Progenitor cell of endocrine pancreas (in vitro differentiated cells): ENCODE data around the gene CACHD1. TPM values are rescaled to one million over a fixed set of nuclear protein-coding genes. Genes with fewer than 3 reads are reported as not detected.

ENCODE experiments used
- DNase-seq: peaks from one replicate; pipeline ENCODE4 v3.0.0; 2021; ENCODE audit warnings: low spot score; ENCODE audit not compliant: unreplicated experiment
- H3K27ac Mint-ChIP-seq: 2 replicates; pipeline ENCODE4 v1.8.0; 2021; ENCODE audit warnings: mild to moderate bottlenecking, moderate library complexity, mixed read lengths
- H3K27me3 Mint-ChIP-seq: 2 replicates; pipeline ENCODE4 v1.8.0; 2021; ENCODE audit warnings: mixed read lengths
- H3K36me3 Mint-ChIP-seq: 2 replicates; pipeline ENCODE4 v1.8.0; 2022; ENCODE audit warnings: mixed read lengths; ENCODE audit not compliant: insufficient read depth
- H3K4me1 Mint-ChIP-seq: 2 replicates; pipeline ENCODE4 v1.8.0; 2021; ENCODE audit warnings: low read depth, mixed read lengths
- H3K4me3 Mint-ChIP-seq: 2 replicates; pipeline ENCODE4 v1.8.0; 2021; ENCODE audit warnings: low read depth, mild to moderate bottlenecking, moderate library complexity, mixed read lengths
- H3K9me3 Mint-ChIP-seq: 2 replicates; pipeline ENCODE4 v1.8.0; 2021; ENCODE audit warnings: low read depth, mixed read lengths
- CTCF ChIP-seq: fragments of 200-600 bp; sonication (generic); IDR thresholded peaks from one replicate; pipeline ENCODE4 v1.5.0; 2021; ENCODE audit warnings: antibody characterized with exemption, mild to moderate bottlenecking; ENCODE audit not compliant: unreplicated experiment
- total RNA-seq: library from RNA; stranded (reverse); gene quantifications from 2 replicates; pipeline ENCODE4 v1.2.1, GENCODE V29; 2021

Gene CACHD1
- total RNA-seq, 1 donor from 2014 or later = 36.0 TPM

- no peak overlapping the region for H3K27ac Mint-ChIP-seq
- peaks cover 37% of the 10 kb centered on the region for H3K4me1 Mint-ChIP-seq
- H3K27me3 Mint-ChIP-seq = no peaks in the 10 kb centered on the region
- no peaks in the 10 kb centered on the region for H3K36me3 Mint-ChIP-seq
- DNase-seq = no peak
- H3K9me3 Mint-ChIP-seq = no peaks in the 10 kb centered on the region
- no peak for TF ChIP-seq CTCF
- H3K4me3 Mint-ChIP-seq = no peak overlapping the region
These were observed 45.5 kb downstream of the CACHD1 start for GRCh38 chr1:64515427-64515826.

- H3K27ac Mint-ChIP-seq = no peak overlapping the region
These were observed 46.4 kb downstream of the CACHD1 start for GRCh38 chr1:64516301-64516700.

GRCh38 chr1:64516803-64517568 is 47.1 kb downstream of the CACHD1 start:
- no peak overlapping the region for H3K27ac Mint-ChIP-seq
- H3K4me1 Mint-ChIP-seq = peaks cover 37% of the 10 kb centered on the region
- H3K4me3 Mint-ChIP-seq = no peak overlapping the region
- H3K9me3 Mint-ChIP-seq = no peaks in the 10 kb centered on the region
- H3K27me3 Mint-ChIP-seq = no peaks in the 10 kb centered on the region
- H3K36me3 Mint-ChIP-seq = no peaks in the 10 kb centered on the region
- no peak for DNase-seq
- TF ChIP-seq CTCF = no peak

More at GRCh38 chr1:64516301-64516700, 46.4 kb downstream of the CACHD1 start:
- Mint-ChIP-seq H3K36me3 (no peaks in the 10 kb centered on the region), H3K27me3 (no peaks in the 10 kb centered on the region), H3K9me3 (no peaks in the 10 kb centered on the region), H3K4me1 (peaks cover 37% of the 10 kb centered on the region), H3K4me3 (no peak overlapping the region)
- TF ChIP-seq CTCF = no peak
- DNase-seq = no peak

GRCh38 chr1:64517640-64518039 is 47.7 kb downstream of the CACHD1 start:
- Mint-ChIP-seq H3K9me3 (no peaks in the 10 kb centered on the region), H3K4me3 (no peak overlapping the region), H3K27ac (peak overlapping the region; percentile 20), H3K4me1 (peaks cover 37% of the 10 kb centered on the region), H3K36me3 (no peaks in the 10 kb centered on the region), H3K27me3 (no peaks in the 10 kb centered on the region)
- no peak for DNase-seq
- TF ChIP-seq CTCF = no peak

GRCh38 chr1:64518692-64519481 is 49.0 kb downstream of the CACHD1 start:
- H3K9me3 Mint-ChIP-seq = no peaks in the 10 kb centered on the region
- peak overlapping the region; percentile 73 for H3K27ac Mint-ChIP-seq
- peaks cover 1% of the 10 kb centered on the region for H3K36me3 Mint-ChIP-seq
- H3K27me3 Mint-ChIP-seq = no peaks in the 10 kb centered on the region
- H3K4me1 Mint-ChIP-seq = peaks cover 41% of the 10 kb centered on the region
- H3K4me3 Mint-ChIP-seq = no peak overlapping the region
- no peak for TF ChIP-seq CTCF
- no peak for DNase-seq
